ENCODE data around the gene AFF3. TPM values are rescaled to one million over a fixed set of nuclear protein-coding genes. Genes with fewer than 3 reads are reported as not detected.

Gene AFF3
- total RNA-seq, 2 experiments from 2014 or later: 3.1 to 3.5 TPM

- intact Hi-C loops (cut with micrococcal nuclease): no loop called here
- H3K27me3 Mint-ChIP-seq: no peaks in the 10 kb centered on the region
- TF ChIP-seq CTCF (IDR thresholded peaks at IDR 0.05): no peak
- H3K9me3 Mint-ChIP-seq: peaks cover 2% of the 10 kb centered on the region
- no peaks in the 10 kb centered on the region for H3K4me1 Mint-ChIP-seq (ENCODE audit: low read depth)
- peaks cover 2% of the 10 kb centered on the region for H3K36me3 Mint-ChIP-seq (ENCODE audit: low read depth)
- H3K4me3 Mint-ChIP-seq: no peak overlapping the region
- POLR2A ChIA-PET: no interaction called here
- DNase-seq (no peak), ATAC-seq (no peak)
- no peak overlapping the region for H3K27ac Mint-ChIP-seq
- CTCF ChIA-PET: no interaction called here
Measured at GRCh38 chr2:99631700-99632099, 510.7 kb downstream of the AFF3 start.

GRCh38 chr2:99629320-99629719, 513.1 kb downstream of the AFF3 start:
- TF ChIP-seq CTCF (IDR thresholded peaks at IDR 0.05): no peak
- H3K9me3 Mint-ChIP-seq: peaks cover 2% of the 10 kb centered on the region
- intact Hi-C loops (cut with micrococcal nuclease): no loop called here
- peaks cover 2% of the 10 kb centered on the region for H3K36me3 Mint-ChIP-seq (ENCODE audit: low read depth)
- CTCF ChIA-PET: no interaction called here
- DNase-seq: no peak
- no peaks in the 10 kb centered on the region for H3K4me1 Mint-ChIP-seq (ENCODE audit: low read depth)
- POLR2A ChIA-PET: no interaction called here
- H3K4me3 Mint-ChIP-seq: no peak overlapping the region
- no peak for ATAC-seq
- no peaks in the 10 kb centered on the region for H3K27me3 Mint-ChIP-seq
- no peak overlapping the region for H3K27ac Mint-ChIP-seq

GRCh38 chr2:99626158-99626557, 516.2 kb downstream of the AFF3 start:
- ChIA-PET POLR2A (no interaction called here), CTCF (no interaction called here)
- H3K27ac Mint-ChIP-seq: no peak overlapping the region
- no peaks in the 10 kb centered on the region for H3K9me3 Mint-ChIP-seq
- ATAC-seq: no peak
- no peaks in the 10 kb centered on the region for H3K27me3 Mint-ChIP-seq
- intact Hi-C loops (cut with micrococcal nuclease): no loop called here
- no peak for TF ChIP-seq CTCF (IDR thresholded peaks at IDR 0.05)
- no peaks in the 10 kb centered on the region for H3K36me3 Mint-ChIP-seq (ENCODE audit: low read depth)
- H3K4me1 Mint-ChIP-seq (ENCODE audit: low read depth): no peaks in the 10 kb centered on the region
- DNase-seq: no peak
- no peak overlapping the region for H3K4me3 Mint-ChIP-seq

GRCh38 chr2:99624677-99625076, 517.7 kb downstream of the AFF3 start:
- POLR2A ChIA-PET: no interaction called here
- Mint-ChIP-seq H3K4me1 (ENCODE audit: low read depth) (no peaks in the 10 kb centered on the region), H3K27ac (no peak overlapping the region), H3K36me3 (ENCODE audit: low read depth) (no peaks in the 10 kb centered on the region), H3K27me3 (no peaks in the 10 kb centered on the region), H3K9me3 (no peaks in the 10 kb centered on the region), H3K4me3 (no peak overlapping the region)
- no peak for DNase-seq
- CTCF ChIA-PET: interaction anchor here (1.0 kb wide), 1 partner anchor 27 kb away, joined by 3 read pairs; no protein-coding TSS in a partner anchor
- TF ChIP-seq CTCF (IDR thresholded peaks at IDR 0.05): no peak
- ATAC-seq: no peak
- intact Hi-C loops (cut with micrococcal nuclease): no loop called here

GRCh38 chr2:99623613-99624012, 518.8 kb downstream of the AFF3 start:
- DNase-seq: no peak
- Mint-ChIP-seq H3K27ac (no peak overlapping the region), H3K9me3 (no peaks in the 10 kb centered on the region), H3K27me3 (no peaks in the 10 kb centered on the region), H3K4me1 (ENCODE audit: low read depth) (no peaks in the 10 kb centered on the region), H3K4me3 (no peak overlapping the region), H3K36me3 (ENCODE audit: low read depth) (no peaks in the 10 kb centered on the region)
- intact Hi-C loops (cut with micrococcal nuclease): no loop called here
- ChIA-PET POLR2A (no interaction called here), CTCF (interaction anchor here (0.6 to 1.0 kb wide), 2 partner anchors 26 to 743 kb away, joined by 3 read pairs; no protein-coding TSS in a partner anchor)
- ATAC-seq: no peak
- no peak for TF ChIP-seq CTCF (IDR thresholded peaks at IDR 0.05)

All from activated CD8-positive, alpha-beta T cell treated with anti-CD3 and anti-CD28 coated beads for 36 hours (primary cell).